ENCODE measurements around the gene SCGB1C2.
"Not testable (repeated sequence)": the region's sequence is repeated elsewhere in the genome, so short reads cannot be mapped to it uniquely, and the experiment has no call there.

Gene SCGB1C2

GRCh38 chr17:137166-137807 lies at the start of gene SCGB1C2:
Gene SCGB1C2, plus strand, starts transcription at chr17:137569. Its CDS starts 22 bp downstream, at chr17:137591.
- DNase-seq, result not testable (repeated sequence)

DNA sequence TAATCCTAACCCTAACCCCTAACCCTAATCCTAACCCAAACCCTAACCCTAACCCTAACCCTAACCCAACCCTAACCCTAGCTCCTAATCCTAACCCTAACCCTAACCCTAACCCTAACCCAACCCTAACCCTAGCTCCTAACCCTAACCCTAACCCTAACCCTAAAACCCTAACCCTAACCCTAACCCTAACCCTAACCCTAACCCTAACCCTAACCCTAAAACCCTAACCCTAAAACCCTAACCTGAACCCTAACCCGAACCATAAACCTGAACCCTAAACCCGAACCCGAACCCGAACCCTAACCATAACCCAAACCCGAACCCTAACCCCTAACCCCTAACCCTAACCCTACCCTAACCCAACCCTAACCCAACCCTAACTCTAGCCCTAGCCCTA lies 24.3 kb upstream of the SCGB1C2 start:
- not testable (repeated sequence) for DNase-seq

- peak; percentile 60 for DNase-seq
Observed at GRCh38 chr17:118339-118917, 18.9 kb upstream of the SCGB1C2 start.

- DNase-seq, result not testable (repeated sequence)
Observed at GRCh38 chr17:133932-134331, 3.4 kb upstream of the SCGB1C2 start.

- DNase-seq, result peak; percentile 55
Observed at GRCh38 chr17:134332-134785, 3.0 kb upstream of the SCGB1C2 start.

DNA sequence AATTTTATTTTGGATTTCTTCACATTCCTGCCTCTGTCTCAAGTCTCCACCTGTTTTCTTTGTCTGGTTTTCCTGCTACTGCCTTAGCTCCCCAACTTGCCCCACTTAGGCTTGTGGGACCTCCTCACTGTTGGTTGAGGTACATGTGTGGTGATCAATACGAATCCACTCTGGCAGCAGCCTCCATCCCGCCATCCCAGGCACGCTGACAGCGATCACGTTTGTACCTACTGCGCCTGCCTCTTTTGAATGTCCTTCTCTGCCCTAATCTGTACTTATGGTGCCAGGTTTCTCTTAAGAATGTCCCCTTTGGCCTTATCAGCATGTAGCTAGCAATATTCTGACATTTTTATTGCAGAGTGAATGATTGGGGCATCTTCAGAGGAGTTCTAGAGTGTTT lies 2.3 kb upstream of the SCGB1C2 start:
- not testable (repeated sequence) for DNase-seq

GRCh38 chr17:135895-136294 lies 1.5 kb upstream of the SCGB1C2 start:
- DNase-seq, result not testable (repeated sequence)

GRCh38 chr17:136531-136930 lies 838 bp upstream of the SCGB1C2 start:
- peak; percentile 64 for DNase-seq

DNA sequence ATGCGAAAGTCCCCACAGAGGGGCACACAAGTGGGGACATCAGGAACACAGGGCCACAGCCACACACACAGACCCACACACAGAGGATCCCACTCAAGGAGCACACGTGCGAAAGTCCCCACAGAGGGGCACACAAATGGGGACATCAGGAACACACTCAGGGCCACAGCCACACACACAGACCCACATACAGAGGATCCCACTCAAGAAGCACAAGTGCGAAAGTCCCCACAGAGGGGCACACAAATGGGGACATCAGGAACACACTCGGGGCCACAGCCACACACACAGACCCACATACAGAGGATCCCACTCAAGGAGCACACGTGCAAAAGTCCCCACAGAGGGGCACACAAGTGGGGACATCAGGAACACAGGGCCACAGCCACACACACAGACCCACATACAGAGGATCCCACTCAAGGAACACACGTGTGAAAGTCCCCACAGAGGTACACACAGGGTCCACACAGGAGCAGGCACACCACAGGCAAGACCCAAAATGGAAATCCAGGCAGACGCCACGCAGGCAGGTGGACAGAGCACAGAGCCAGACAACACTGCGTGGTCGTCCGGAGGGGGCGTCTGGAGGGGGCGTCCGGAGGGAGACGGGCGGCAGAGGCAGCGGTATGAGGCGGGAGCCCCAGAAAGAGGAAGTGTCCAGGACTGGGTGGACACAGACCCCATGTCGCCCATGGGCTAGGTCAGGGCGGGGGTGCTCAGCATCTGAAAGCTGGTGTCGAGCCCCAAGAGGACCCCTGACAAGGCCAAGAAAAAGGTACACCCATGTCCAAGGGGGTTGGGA lies 2.2 kb downstream of the SCGB1C2 start:
- DNase-seq, result not testable (repeated sequence)

GRCh38 chr17:142102-142661 lies 4.8 kb downstream of the SCGB1C2 start:
- DNase-seq, result peak; percentile 39

DNA sequence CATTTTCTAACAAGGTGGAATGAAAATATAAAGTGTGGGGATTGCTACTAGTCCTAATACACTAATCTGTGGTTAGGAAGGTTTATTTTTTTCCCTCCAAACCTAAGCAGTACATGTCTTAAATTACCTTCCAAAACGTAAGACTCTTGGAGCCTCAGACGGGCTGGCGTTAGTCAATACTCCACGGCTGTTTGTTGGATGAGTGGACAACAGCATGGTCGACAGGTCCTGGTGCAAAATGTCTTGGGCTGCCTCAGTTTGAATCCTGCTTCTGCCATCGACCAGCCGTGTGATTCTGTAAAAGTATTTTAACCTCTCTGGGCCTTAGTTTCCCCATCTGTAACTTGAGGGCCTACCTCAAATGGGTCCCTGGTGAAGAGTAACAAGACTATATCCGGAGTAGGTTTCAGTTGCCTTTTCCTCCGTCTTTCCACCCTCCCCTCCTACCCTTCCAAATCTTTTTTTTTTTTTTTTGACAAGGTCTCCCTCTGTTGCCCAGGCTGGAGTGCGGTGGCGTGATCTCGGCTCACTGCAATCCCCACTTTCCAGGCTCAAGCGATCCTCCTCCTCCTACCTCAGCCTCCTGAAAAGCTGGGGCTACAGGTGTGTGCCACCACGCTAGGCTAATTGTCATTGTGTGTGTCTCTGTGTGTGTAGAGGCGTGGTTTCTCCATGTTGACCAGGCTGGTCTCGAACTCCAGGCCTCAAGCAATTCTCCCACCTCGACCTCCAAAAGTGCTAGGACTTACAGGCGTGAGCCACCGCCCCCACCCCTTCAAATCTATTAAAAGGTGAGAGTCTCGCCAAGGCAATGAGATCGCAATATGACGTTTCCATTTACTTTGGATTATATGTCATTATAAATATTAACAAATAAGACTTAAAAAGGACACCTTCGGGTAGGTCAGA lies 5.8 kb downstream of the SCGB1C2 start:
- DNase-seq, result no peak

DNA sequence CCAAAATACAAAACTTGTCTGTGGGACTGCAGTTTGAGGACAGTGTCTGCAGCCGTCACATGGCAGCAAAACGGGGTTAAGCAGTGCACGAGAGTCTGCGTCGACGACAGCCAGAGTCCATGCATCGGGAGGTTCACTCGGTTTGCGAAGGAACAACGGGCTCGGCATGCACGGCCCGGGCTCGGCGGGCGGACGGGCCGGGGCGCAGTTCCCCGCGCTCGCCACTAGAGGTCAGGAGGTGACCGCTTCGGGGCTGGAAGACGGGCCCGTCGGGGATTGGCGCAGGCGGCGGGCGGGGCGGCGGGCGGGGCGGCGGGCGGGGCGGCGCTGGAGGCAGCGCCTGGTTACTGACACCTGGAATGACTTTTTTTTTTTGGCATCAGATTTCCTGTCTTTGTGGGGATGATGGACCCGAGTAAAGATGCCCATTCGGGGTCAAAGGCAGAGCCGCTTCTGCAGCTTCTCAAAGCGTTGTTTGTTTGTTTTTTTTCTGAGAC lies 6.5 kb downstream of the SCGB1C2 start:
- peak; percentile 83 for DNase-seq

GRCh38 chr17:144936-145670 lies 7.7 kb downstream of the SCGB1C2 start:
- no peak for DNase-seq

DNA sequence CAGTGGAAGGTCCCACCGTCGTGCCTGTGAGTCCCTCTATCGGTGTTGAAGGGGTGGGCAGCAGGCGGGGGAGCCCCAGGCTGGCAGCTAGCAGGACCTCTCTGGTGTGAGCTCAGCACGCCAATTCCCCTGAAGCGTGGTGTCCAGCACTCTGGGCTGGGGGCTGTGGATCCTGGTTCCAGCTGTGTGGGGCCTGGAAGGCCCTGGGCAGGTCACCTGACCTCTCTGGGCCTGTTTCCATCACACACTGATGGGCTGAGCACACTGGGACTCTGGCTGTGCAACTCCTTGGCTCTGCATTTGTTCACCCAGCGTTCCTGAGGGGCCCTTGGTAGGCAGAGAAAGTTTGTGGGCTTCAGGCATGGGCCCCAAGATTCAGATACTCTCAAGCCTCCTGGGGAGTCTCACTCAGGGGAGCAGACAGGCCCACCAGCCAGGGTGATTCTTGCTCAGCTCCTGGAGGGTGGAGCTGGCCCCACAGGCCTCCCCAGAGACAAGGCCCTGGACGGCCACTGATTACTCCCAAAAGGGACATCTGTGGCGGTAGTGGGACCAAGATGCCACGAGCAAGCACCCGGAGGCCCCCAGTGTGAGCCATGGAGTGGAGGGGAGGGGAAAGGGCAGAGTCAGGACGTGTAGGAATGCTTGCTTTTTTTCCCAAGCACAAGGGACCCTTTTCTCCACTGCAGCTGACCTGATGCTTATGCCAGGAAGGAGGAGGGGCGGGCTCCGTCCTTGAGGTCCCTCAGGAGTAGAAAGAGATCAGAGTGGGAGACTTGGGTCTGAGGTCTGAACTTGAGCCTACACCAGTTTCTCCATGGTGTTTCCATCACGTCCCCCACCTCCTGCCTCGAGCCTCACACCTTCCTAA lies 8.5 kb downstream of the SCGB1C2 start:
- DNase-seq, result no peak

- DNase-seq, result no peak
Observed at GRCh38 chr17:146546-146945, 9.2 kb downstream of the SCGB1C2 start.

- no peak for DNase-seq
Observed at GRCh38 chr17:146983-147761, 9.8 kb downstream of the SCGB1C2 start.

DNA sequence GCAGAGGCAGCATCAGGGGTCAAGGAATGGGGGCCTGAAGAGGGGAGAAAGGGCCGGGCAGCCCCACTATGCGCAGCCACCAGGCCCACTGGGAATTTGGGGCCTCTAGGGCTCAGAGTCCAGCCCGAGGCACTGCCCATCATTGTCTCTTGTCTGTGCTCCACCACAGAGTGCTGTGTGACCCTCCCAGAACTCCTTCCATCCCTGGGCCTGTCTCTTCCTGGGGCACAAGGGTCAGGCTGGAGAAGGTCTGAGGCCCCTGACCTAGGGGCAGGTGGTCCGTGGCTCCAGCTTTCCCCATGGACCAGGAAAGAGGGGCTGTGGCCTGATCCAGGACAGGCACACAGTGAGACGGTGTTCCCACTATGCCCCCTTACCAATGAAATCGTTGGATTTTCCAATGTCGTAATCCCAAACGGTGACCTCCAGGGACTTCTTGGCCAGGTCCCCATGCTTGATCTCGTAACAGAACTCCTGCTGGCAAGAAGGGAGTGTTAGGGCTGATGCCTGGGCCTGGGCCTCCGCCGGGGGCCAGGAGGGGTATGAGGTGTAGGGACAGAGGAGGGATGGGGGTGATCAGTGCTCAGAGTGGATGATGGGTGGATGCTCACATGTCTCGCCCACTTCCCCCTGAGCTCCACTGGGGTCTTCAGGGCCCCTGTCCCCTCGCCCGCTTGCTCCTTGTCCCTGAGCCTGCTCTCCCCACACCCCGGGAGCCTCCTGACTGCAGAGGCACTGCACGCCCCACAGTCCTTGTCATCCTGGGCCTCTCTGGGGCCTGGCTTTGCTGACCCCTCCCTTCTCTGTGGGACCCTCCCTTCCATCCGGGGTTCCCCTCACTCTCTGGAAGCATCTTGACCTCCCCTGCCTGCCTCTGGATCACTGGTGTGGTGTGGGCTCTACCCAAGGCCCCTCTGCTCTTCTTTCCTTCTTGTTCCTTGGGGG lies 10.7 kb downstream of the SCGB1C2 start:
- DNase-seq, result no peak

GRCh38 chr17:148757-149156 lies 11.4 kb downstream of the SCGB1C2 start:
- no peak for DNase-seq
